Measurements from ENCODE around the gene TGFBR3L.

TGFBR3L gene

DNA sequence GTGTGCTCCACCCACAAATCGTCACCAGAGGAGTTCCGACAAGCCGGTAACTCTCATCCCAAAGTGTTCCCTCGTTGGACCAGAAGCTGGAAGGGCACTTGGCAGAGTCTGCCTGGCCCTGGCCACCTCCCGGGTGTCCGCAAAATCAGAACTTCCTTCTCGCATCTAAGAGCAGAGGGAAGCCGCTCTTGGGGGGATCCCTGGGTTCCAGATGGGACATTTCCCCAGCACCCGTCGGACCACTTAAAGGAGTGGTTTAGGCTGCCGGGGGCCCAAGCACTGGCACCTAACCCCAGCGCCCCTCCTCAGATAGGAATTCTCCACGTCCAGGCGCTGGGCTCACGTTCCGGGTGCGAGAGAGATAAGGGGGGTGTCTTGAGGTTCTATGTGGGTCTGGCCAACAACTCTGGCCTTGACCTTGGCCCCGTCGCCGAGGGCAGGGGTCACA, 11.8 kb upstream of the TGFBR3L start:
- peak overlapping the region; percentile 99 for H3K27ac ChIP-seq
- TF ChIP-seq ZFX (IDR thresholded peaks at IDR 0.05) (no peak), CTCF (conservative IDR thresholded peaks at IDR 0.05) (no peak)

DNA sequence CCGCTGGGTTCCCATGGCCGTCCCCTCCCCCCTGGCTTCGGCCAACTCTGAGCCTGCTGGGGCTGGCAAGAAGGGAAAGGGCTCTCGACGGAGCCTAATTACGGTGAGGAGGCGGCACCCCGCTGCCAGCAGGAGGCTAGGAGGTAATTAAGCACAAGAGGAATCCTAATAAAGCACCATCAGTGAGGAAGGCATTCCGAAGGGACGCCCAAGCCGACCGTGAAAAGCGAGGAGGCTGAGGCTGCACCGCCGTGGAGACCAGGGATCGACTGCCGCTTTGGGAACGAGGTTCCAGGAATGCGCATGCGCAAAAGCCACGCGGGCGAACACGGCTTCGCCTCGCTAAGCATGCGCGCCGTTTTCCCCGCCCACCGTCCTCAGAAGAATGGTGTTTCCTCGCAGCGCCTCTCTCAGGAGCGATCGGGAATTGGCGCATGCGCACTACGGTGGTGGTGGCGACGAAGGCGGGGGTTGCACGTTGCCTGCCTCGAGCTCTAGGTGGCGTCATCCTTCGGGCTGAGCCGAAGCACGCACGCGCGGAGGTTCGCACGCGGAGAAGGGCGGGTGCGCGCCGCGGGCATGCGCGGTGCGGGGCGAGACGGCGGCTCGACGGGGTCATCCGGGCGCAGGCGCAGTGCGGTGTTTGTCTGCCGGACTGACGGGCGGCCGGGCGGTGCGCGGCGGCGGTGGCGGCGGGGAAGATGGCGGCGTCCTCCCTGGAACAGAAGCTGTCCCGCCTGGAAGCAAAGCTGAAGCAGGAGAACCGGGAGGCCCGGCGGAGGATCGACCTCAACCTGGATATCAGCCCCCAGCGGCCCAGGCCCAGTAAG, 11.2 kb upstream of the TGFBR3L start, which contains the start of gene MAP2K7:
Gene MAP2K7, plus strand, starts transcription at position 634 of the 830 bp plus-strand sequence. Its CDS starts 68 bp downstream, at position 702.
- TF ChIP-seq CTCF (conservative IDR thresholded peaks at IDR 0.05), result peak; percentile 94
- TF ChIP-seq ZFX (IDR thresholded peaks at IDR 0.05), result no peak
- peak within 1 kb of the TSS; percentile 99 for H3K27ac ChIP-seq

GRCh38 chr19:7904074-7905020, 10.3 kb upstream of the TGFBR3L start:
- peak overlapping the region; percentile 99 for H3K27ac ChIP-seq
- TF ChIP-seq ZFX (IDR thresholded peaks at IDR 0.05) (no peak), CTCF (conservative IDR thresholded peaks at IDR 0.05) (no peak)

DNA sequence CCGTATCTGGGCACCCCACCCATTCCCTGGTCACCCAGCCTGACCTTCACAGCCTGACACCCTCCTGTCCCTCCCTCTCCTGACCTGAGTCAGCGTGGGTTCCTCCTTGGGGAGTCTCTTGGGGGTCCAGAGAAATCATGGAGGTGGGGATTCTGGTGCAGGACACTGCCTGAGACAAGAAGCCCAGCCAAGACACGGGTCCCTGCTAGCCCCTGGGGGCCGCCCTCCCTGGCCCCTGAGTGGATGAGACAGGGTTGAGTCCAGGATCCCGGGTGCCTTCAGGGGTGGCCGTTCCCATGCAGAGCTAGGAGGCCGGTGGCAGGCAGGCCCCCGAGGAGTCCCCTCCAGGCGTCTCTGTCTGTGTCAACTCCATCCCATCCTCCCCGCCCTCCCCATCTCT, 9.4 kb upstream of the TGFBR3L start:
- TF ChIP-seq CTCF (conservative IDR thresholded peaks at IDR 0.05) (no peak), ZFX (IDR thresholded peaks at IDR 0.05) (no peak)
- peak overlapping the region; percentile 99 for H3K27ac ChIP-seq

GRCh38 chr19:7905859-7906258, 8.8 kb upstream of the TGFBR3L start:
- TF ChIP-seq CTCF (conservative IDR thresholded peaks at IDR 0.05), result no peak
- TF ChIP-seq ZFX (IDR thresholded peaks at IDR 0.05), result no peak

DNA sequence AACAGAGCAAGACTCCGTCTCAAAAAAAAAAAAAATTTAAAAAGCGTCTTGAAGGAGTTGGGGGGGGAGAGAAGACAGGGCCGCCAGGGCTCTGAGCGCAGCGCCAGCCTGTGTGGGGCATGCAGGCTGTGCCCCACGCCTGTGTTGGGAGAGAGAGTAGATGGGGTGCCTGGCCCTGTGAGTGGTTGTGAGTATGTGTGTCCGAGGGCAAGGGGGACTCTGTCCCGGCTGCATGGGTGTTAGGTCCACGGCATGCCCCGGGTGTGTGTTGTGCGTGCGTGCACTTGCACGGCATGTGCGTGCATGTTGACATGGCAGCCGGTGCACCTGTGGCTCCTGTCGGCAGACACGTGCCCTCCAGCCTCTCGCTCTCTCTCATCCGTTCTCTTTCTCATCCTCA, 7.5 kb upstream of the TGFBR3L start:
- no peak for TF ChIP-seq CTCF (conservative IDR thresholded peaks at IDR 0.05)
- no peak for TF ChIP-seq ZFX (IDR thresholded peaks at IDR 0.05)
- H3K27ac ChIP-seq, result no peak overlapping the region

More at GRCh38 chr19:7905859-7906258, 8.8 kb upstream of the TGFBR3L start:
- no peak overlapping the region for H3K27ac ChIP-seq

Measured in C4-2B (cell line).